NCI-H526 treated with DMSO at 0.1 percent for 48 hours (cell line): ENCODE measurements around the gene ZNF804A.

Source experiments
- DNase-seq: peaks from one replicate; lab custom pipeline; 2025; lab: John Stamatoyannopoulos, UW

The ZNF804A gene

GRCh38 chr2:184938221-184938985 is 340.1 kb downstream of the ZNF804A start:
- DNase-seq: no peak

GRCh38 chr2:184945326-184945725 is 347.0 kb downstream of the ZNF804A start:
- no peak for DNase-seq

- DNase-seq: no peak
Observed at GRCh38 chr2:184945824-184946223, 347.5 kb downstream of the ZNF804A start.

GRCh38 chr2:184956856-184957255 is 358.5 kb downstream of the ZNF804A start:
- no peak for DNase-seq

- peak; percentile 95 for DNase-seq
Observed at GRCh38 chr2:184971546-184972068, 373.3 kb downstream of the ZNF804A start.
